HEK293 (cell line): ENCODE data around the gene STK11.

Source experiments
- CTCF ChIA-PET: fragments of 350-600 bp; formaldehyde crosslinking; extraction: SDS; loops from one replicate; lab custom pipeline; 2021; ENCODE audit warnings: antibody characterized with exemption; lab: Yijun Ruan, JAX
- POLR2A ChIA-PET: fragments of 300-600 bp; formaldehyde crosslinking; extraction: SDS; loops from one replicate; lab custom pipeline; 2020; ENCODE audit warnings: antibody characterized with exemption, inconsistent platforms; lab: Yijun Ruan, JAX
- H3K27ac ChIP-seq: fragments of 200-500 bp; sonication (Bioruptor generic); 2 replicates; pipeline ENCODE4 v1.5.1; 2014; ENCODE audit warnings: low read depth, low read length, control low read depth, inconsistent platforms; ENCODE audit errors: extremely low read depth
- H3K36me3 ChIP-seq, 2 experiments: fragments of 200-500 bp in 1 of 2; sonication (Bioruptor generic) in 1 of 2; 1 replicate in 1 of 2; 2 replicates in 1 of 2; pipeline ENCODE4 v1.5.1; 2014 to 2017; ENCODE audit warnings: inconsistent platforms in 2 of 2, low read length in 2 of 2; ENCODE audit not compliant: control insufficient read depth in 2 of 2, insufficient read depth in 1 of 2
- H3K4me1 ChIP-seq: fragments of 200-500 bp; sonication (Bioruptor generic); 2 replicates; pipeline ENCODE4 v1.5.1; 2014; ENCODE audit warnings: mild to moderate bottlenecking, low read length, inconsistent platforms; ENCODE audit not compliant: control insufficient read depth, insufficient read depth
- H3K4me3 ChIP-seq: 2 replicates; pipeline ENCODE4 v1.5.1; 2011; ENCODE audit warnings: low read depth, mild to moderate bottlenecking, control low read depth, low read length, moderate library complexity
- H3K9me3 ChIP-seq: fragments of 200-500 bp; sonication (Bioruptor generic); 2 replicates; pipeline ENCODE4 v1.5.1; 2014; ENCODE audit warnings: low read depth, low read length, inconsistent platforms; ENCODE audit not compliant: control insufficient read depth, insufficient read depth
- BCL11B ChIP-seq: fragments of 450-650 bp; formaldehyde crosslinking; IDR thresholded peaks from 2 replicates; pipeline ENCODE4 v1.5.1; 2016; ENCODE audit warnings: low read depth, missing biosample characterization, missing genetic modification characterization
- GLIS2 ChIP-seq: fragments of 450-650 bp; formaldehyde crosslinking; IDR thresholded peaks from 2 replicates; pipeline ENCODE4 v1.5.1; 2016; ENCODE audit warnings: missing biosample characterization, missing genetic modification characterization
- KLF8 ChIP-seq: fragments of 450-650 bp; formaldehyde crosslinking; IDR thresholded peaks from 2 replicates; pipeline ENCODE4 v1.5.1; 2016; ENCODE audit warnings: missing biosample characterization, missing genetic modification characterization
- SCRT2 ChIP-seq: fragments of 450-650 bp; formaldehyde crosslinking; IDR thresholded peaks from 2 replicates; pipeline ENCODE4 v1.5.1; 2016; ENCODE audit warnings: missing biosample characterization, missing genetic modification characterization
- ZNF121 ChIP-seq: fragments of 450-650 bp; formaldehyde crosslinking; IDR thresholded peaks from 2 replicates; pipeline ENCODE4 v1.5.1; 2016; ENCODE audit warnings: missing biosample characterization, missing genetic modification characterization
- ZNF148 ChIP-seq: fragments of 450-650 bp; formaldehyde crosslinking; IDR thresholded peaks from 2 replicates; pipeline ENCODE4 v1.5.0; 2017; ENCODE audit warnings: missing biosample characterization, missing genetic modification characterization, borderline replicate concordance
- ZNF366 ChIP-seq: fragments of 450-650 bp; formaldehyde crosslinking; conservative IDR thresholded peaks from 2 replicates; pipeline ENCODE4 v1.5.1; 2016; ENCODE audit warnings: missing biosample characterization, missing genetic modification characterization
- ZNF558 ChIP-seq: fragments of 450-650 bp; formaldehyde crosslinking; IDR thresholded peaks from 2 replicates; pipeline ENCODE4 v1.5.1; 2016; ENCODE audit warnings: missing biosample characterization, missing genetic modification characterization
- ZNF623 ChIP-seq: fragments of 450-650 bp; formaldehyde crosslinking; IDR thresholded peaks from 2 replicates; pipeline ENCODE4 v1.5.1; 2016; ENCODE audit warnings: missing biosample characterization, missing genetic modification characterization
- TF ChIP-seq, protein P1 (sequence below): fragments of 450-650 bp; formaldehyde crosslinking; IDR thresholded peaks from 2 replicates; pipeline ENCODE4 v1.5.1; 2016; ENCODE audit warnings: missing biosample characterization, missing genetic modification characterization

STK11 gene

DNA sequence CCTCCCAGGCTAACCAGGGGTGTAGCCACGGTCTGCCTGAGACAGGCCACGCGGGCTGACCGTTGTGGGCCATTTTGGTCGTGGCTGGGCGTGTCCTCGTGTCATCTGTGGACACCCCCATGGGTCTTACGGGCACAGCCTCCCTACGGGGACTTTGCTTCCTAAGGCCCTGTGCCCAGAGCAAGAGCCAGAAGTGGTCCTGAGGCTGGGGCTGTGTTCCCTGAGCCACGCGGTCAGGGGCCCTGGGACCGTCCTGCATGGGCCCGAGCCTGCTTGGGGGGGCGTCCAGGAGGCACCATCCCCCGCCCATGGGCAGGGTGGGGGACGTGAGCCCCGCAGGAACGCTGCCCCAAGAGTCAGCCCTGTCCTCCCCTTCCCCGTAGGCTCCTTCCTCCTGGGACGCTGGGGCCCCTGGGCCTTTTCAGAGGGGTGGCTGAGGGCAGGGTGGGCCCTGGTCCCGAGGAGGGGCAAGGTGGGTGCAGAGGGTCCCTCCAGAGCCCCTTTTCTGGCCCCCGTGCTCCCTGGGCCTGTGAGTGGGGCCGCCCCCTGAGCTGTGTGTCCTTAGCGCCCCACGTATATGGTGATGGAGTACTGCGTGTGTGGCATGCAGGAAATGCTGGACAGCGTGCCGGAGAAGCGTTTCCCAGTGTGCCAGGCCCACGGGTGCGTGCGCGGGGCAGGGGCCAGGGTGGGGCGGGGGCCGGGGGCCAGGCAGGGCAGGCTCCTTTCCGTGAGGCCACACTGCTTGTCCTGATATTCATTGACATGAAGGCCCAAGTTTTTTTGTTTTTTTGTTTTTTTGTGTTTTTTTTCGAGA, 13.4 kb downstream of the STK11 start:
- TF ChIP-seq ZNF558, result no peak
- TF ChIP-seq, protein P1, sequence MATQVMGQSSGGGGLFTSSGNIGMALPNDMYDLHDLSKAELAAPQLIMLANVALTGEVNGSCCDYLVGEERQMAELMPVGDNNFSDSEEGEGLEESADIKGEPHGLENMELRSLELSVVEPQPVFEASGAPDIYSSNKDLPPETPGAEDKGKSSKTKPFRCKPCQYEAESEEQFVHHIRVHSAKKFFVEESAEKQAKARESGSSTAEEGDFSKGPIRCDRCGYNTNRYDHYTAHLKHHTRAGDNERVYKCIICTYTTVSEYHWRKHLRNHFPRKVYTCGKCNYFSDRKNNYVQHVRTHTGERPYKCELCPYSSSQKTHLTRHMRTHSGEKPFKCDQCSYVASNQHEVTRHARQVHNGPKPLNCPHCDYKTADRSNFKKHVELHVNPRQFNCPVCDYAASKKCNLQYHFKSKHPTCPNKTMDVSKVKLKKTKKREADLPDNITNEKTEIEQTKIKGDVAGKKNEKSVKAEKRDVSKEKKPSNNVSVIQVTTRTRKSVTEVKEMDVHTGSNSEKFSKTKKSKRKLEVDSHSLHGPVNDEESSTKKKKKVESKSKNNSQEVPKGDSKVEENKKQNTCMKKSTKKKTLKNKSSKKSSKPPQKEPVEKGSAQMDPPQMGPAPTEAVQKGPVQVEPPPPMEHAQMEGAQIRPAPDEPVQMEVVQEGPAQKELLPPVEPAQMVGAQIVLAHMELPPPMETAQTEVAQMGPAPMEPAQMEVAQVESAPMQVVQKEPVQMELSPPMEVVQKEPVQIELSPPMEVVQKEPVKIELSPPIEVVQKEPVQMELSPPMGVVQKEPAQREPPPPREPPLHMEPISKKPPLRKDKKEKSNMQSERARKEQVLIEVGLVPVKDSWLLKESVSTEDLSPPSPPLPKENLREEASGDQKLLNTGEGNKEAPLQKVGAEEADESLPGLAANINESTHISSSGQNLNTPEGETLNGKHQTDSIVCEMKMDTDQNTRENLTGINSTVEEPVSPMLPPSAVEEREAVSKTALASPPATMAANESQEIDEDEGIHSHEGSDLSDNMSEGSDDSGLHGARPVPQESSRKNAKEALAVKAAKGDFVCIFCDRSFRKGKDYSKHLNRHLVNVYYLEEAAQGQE, result peak; percentile 73; the same call in 1 of the 2 replicates
- TF ChIP-seq, all 188 proteins: peak for 1
- Histone ChIP-seq H3K4me1 (peaks cover 6% of the 10 kb centered on the region; the same call in 1 of the 2 replicates), H3K9me3 (no peaks in the 10 kb centered on the region), H3K36me3 (peaks cover 4 to 60% of the 10 kb centered on the region in 2 experiments; a peak in 2 of 3 replicates), H3K27ac (no peak overlapping the region), H3K4me3 (no peak overlapping the region)
- ChIA-PET CTCF (interaction anchor here (0.7 to 2.0 kb wide), 5 partner anchors 9 to 248 kb away, joined by 3 to 10 read pairs (median 3); partner anchors contain the start of gene WDR18), POLR2A (interaction anchor here (0.7 kb wide), 1 partner anchor 634 kb away, joined by 7 read pairs; no protein-coding TSS in a partner anchor)

GRCh38 chr19:1219786-1220476, 14.4 kb downstream of the STK11 start:
- H3K36me3 ChIP-seq, result peaks cover 4 to 62% of the 10 kb centered on the region in 2 experiments; a peak in 2 of 3 replicates
- ChIA-PET POLR2A (no interaction called here), CTCF (interaction anchor here (0.9 to 1.5 kb wide), 2 partner anchors 17 to 74 kb away, joined by 3 to 5 read pairs; no protein-coding TSS in a partner anchor)
- H3K9me3 ChIP-seq, result no peaks in the 10 kb centered on the region
- no peak overlapping the region for H3K4me3 ChIP-seq
- 0 out of 2 replicates have a peak, but pooled peaks cover 2% of the 10 kb centered on the region for H3K4me1 ChIP-seq
- no peak overlapping the region for H3K27ac ChIP-seq
- TF ChIP-seq SCRT2 (tag by site-specific recombination) (no peak), ZNF148 (tag by site-specific recombination) (no peak)
- TF ChIP-seq, all 188 proteins: peak for 0

DNA sequence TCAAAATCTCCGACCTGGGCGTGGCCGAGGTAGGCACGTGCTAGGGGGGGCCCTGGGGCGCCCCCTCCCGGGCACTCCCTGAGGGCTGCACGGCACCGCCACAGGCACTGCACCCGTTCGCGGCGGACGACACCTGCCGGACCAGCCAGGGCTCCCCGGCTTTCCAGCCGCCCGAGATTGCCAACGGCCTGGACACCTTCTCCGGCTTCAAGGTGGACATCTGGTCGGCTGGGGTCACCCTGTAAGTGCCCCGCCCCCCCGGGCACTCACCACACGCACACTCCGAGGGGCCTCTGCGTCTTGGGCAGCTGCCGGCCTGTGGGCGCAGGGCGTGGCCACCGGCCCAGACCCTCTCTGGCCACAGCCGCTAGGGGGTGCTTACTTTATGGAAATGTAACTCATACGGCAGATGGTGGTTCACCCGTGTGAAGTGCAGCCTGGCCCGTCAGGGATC, 14.9 kb downstream of the STK11 start:
- TF ChIP-seq KLF8 (tag by site-specific recombination) (peak; percentile 19; the same call in 1 of the 2 replicates), GLIS2 (tag by site-specific recombination) (peak; percentile 23; the same call in 1 of the 2 replicates), ZNF121 (tag by site-specific recombination) (no peak), ZNF623 (tag by site-specific recombination) (no peak), BCL11B (tag by site-specific recombination) (peak; percentile 19; the same call in 1 of the 2 replicates), ZNF366 (tag by site-specific recombination) (no peak)
- ChIA-PET POLR2A (no interaction called here), CTCF (interaction anchor here (0.7 to 1.5 kb wide), 5 partner anchors 9 to 148 kb away, joined by 3 to 5 read pairs (median 3); no protein-coding TSS in a partner anchor)
- Histone ChIP-seq H3K27ac (no peak overlapping the region), H3K9me3 (no peaks in the 10 kb centered on the region), H3K4me1 (no peaks in the 10 kb centered on the region), H3K36me3 (peaks cover 4 to 64% of the 10 kb centered on the region in 2 experiments; a peak in 2 of 3 replicates), H3K4me3 (no peak overlapping the region)
